ENCODE measurements around the gene EPX.

DNA sequence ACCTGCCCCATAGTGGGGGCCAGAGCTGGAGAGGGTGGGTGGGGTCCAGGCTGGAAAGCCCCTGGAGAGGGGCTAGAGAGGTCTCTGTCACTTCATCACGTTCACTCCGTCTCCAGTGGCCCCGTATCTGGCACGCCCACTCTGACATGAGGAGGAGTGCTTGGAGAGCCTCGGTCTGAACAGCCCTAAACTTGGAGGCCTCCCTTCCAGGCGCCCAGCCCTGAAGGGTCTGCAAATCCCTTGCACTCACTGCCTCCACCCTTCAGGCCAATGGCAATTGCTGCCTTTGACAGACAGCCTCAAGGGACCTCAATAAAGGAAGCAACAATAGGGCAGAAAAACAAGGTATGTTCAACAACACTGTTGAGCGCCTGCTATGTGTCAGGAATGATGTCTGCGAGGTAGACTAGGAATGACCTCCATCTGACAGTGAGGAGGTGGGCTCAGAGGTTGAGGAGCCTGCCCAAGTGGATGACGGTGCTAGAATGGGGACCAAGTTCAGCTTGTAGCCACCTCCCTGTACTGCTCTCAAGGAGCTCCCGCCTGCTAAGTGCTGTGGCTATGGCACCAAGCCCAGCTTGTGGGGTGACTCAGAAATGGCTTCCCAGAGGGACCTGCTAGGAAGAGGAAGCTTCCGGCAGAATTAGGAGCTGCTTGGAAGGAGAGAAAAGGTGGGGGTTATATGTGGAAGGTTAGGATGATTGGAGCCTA lies 2.9 kb upstream of the EPX start:
- TF ChIP-seq, protein P1, sequence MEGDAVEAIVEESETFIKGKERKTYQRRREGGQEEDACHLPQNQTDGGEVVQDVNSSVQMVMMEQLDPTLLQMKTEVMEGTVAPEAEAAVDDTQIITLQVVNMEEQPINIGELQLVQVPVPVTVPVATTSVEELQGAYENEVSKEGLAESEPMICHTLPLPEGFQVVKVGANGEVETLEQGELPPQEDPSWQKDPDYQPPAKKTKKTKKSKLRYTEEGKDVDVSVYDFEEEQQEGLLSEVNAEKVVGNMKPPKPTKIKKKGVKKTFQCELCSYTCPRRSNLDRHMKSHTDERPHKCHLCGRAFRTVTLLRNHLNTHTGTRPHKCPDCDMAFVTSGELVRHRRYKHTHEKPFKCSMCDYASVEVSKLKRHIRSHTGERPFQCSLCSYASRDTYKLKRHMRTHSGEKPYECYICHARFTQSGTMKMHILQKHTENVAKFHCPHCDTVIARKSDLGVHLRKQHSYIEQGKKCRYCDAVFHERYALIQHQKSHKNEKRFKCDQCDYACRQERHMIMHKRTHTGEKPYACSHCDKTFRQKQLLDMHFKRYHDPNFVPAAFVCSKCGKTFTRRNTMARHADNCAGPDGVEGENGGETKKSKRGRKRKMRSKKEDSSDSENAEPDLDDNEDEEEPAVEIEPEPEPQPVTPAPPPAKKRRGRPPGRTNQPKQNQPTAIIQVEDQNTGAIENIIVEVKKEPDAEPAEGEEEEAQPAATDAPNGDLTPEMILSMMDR (IDR thresholded peaks at IDR 0.05): no peak
- TF ChIP-seq POLR2AphosphoS5 (IDR thresholded peaks at IDR 0.05) (no peak), EP300 (IDR thresholded peaks at IDR 0.05; ENCODE audit: low read depth) (no peak)

Data from transverse colon (tissue), 4 donors.